Measurements from ENCODE around the gene CHRNA4. TPM values are rescaled to one million over a fixed set of nuclear protein-coding genes. Genes with fewer than 3 reads are reported as not detected.

The CHRNA4 gene
- total RNA-seq, 3 donors from 2014 or later, result not detected

DNA sequence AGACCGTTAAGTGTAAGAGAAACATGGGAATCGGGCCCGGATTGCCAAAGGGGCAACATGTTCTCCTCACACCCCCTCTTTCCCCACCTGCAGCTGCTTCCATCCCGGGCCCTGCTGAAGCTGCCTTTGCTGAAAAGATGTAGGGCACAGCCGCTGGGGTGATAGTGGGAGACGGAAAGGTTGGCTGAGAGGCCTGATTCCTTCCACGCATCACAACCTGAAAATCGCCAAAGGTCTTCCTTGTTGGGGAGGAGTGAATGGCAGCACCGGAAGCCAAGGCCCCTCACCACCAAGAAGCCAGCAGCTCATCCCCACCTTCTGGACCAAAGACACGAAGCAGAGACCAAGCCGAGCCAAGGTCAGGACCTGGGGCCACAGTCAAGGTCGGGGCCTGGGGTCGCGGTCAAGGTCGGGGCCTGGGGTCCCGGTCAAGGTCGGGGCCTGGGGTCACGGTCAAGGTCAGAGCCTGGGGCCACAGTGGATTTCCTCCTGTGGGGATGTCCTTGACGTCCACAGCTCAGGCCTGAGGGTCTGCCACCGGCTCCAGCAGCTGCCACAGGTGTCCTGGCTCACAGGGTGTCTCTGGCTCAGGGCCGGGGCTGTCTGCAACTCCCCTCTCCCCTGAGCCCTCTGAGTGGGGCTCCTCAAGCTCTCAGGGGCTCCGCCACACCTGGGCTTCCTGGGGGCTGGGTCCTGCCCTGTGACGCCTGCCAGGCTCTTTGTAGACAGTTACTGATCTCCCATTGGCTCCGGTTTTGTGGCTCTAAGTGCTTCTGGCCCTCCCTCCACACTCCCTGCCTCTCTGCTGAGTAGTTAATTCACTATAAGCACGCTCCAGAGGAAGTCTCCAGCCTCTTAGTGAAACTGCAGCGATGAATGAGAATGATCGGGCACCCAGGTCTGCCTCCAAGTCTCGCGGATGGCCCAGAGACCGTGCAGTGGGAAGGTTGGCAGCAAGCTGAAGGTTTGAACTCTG, 5.5 kb upstream of the CHRNA4 start:
- Histone ChIP-seq H3K4me1 (no peaks in the 10 kb centered on the region), H3K4me3 (no peak overlapping the region), H3K27me3 (peaks cover 0 to 82% of the 10 kb centered on the region in 2 donors), H3K36me3 (no peaks in the 10 kb centered on the region), H3K27ac (no peak overlapping the region), H3K9me3 (no peaks in the 10 kb centered on the region)
- intact Hi-C loops (cut with DNase I; ENCODE audit: low total_unique reads), result no loop called here
- TF ChIP-seq, protein P1, sequence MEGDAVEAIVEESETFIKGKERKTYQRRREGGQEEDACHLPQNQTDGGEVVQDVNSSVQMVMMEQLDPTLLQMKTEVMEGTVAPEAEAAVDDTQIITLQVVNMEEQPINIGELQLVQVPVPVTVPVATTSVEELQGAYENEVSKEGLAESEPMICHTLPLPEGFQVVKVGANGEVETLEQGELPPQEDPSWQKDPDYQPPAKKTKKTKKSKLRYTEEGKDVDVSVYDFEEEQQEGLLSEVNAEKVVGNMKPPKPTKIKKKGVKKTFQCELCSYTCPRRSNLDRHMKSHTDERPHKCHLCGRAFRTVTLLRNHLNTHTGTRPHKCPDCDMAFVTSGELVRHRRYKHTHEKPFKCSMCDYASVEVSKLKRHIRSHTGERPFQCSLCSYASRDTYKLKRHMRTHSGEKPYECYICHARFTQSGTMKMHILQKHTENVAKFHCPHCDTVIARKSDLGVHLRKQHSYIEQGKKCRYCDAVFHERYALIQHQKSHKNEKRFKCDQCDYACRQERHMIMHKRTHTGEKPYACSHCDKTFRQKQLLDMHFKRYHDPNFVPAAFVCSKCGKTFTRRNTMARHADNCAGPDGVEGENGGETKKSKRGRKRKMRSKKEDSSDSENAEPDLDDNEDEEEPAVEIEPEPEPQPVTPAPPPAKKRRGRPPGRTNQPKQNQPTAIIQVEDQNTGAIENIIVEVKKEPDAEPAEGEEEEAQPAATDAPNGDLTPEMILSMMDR (IDR thresholded peaks at IDR 0.05), result no peak
- TF ChIP-seq POLR2A (IDR thresholded peaks at IDR 0.05) (no peak), POLR2AphosphoS5 (IDR thresholded peaks at IDR 0.05) (no peak)
- no peak for DNase-seq (ENCODE audit: low spot score in 2 of 2)

DNA sequence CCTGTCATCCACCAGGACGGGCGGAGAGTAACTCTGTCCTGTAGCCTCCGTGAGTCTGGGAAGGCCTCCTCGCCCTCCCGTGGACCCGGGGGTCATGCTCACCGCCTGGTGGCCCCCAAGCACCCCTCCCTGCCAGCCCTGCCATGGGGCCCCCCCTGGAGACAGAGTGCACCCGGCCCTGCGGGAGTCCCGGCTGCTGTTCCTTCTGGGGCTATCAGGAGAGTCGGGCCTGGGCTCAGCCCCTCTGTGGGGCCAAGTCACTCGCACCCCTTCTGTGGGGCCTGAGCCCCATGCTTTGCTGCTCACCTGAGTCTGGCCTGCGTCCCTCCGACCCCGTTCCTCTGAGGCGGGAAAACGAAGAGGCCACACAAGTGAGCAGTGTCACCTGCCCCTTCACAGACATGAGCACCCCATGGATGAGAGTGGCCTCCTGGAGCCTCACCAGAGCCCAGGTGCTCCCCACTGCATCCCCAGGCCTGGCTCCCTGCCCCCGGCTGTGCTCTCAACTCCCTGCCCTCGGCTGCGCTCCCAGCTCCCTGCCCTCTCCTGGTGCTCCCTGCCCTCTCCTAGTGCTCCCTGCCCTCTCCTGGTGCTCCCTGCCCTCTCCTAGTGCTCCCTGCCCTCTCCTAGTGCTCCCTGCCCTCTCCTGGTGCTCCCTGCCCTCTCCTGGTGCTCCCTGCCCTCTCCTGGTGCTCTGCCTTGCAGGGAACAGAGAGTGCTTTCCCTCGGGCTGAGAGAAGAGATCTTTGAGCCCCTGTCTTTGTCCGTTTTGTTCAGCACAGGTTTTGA, 4.6 kb upstream of the CHRNA4 start:
- H3K4me1 ChIP-seq, result no peaks in the 10 kb centered on the region
- no peak for TF ChIP-seq POLR2A (IDR thresholded peaks at IDR 0.05)
- TF ChIP-seq POLR2AphosphoS5 (IDR thresholded peaks at IDR 0.05), result no peak
- TF ChIP-seq, protein P1 (IDR thresholded peaks at IDR 0.05), result no peak
- no peak overlapping the region for H3K27ac ChIP-seq
- no peak for DNase-seq (ENCODE audit: low spot score in 2 of 2)
- H3K9me3 ChIP-seq, result no peaks in the 10 kb centered on the region
- H3K27me3 ChIP-seq, result peaks cover 2 to 81% of the 10 kb centered on the region in 2 donors
- no peak overlapping the region for H3K4me3 ChIP-seq
- H3K36me3 ChIP-seq, result no peaks in the 10 kb centered on the region
- intact Hi-C loops (cut with DNase I; ENCODE audit: low total_unique reads), result no loop called here

DNA sequence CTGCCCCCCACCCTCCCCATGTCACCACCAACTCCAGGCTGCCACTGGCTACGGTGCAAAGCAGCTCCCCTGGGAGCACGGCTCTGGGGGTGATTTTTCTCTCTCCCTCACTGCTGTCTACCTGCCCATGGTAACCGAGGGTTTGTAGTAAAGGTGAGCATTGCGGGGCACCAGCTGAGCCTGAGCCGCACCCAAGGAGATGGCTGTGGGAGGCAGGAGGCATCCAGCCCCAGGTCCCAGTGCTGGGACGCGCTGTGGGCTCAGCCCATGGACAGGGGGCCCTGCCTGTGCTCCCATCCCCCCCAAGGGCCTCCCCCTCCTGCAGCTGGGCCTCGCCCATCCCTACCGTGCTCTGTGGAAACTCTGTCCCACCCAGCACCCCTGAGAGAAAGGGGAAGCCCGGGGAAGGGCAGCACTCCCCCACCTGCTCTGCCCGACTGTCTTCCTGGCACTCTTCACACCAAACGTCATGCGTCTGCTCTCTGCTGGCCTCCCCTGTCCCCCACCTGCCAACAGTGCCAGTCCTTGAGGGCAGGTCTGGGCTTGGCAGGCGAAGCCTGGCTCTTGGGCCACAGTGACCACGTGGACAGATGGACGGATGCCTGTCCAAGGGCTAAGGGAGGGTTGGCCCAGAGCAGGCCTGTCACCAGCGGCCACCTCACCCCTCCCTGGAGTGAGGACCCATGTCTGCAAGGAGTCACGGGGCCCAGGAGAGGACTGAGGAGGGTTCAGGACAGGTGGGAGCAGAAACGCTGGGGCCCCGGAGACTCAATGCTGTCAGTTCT, 3.8 kb upstream of the CHRNA4 start:
- Histone ChIP-seq H3K9me3 (no peaks in the 10 kb centered on the region), H3K27me3 (peaks cover 10 to 81% of the 10 kb centered on the region in 2 donors)

DNA sequence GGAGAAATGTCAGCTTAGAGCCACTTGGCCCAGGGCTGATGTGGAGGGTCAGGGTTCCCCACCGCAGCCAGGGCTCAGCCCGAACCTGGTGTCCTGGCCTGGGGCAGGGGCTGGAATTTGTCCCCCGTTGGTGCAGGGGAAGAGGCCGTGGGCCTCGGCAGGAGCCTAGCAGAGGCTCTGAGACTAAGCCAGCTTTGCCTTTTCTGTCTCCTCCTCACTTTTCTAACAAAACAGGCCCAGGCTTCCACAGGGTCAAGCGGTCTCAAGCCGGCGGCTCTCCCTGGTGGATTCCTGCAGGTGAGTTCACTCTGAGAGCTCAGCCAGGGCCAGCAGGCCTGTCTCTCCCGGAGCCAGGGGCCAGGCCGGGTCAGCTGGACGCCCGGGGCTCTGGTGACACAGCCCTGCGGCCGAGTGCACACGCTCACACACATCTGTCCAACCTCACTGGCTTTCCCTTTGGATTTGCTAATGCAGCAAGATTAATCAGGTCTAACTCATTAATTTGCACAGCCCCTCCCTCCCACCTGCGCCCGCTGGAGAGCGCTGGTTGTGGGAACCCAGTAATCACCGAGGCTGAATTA, 2.9 kb upstream of the CHRNA4 start:
- intact Hi-C loops (cut with DNase I; ENCODE audit: low total_unique reads), result no loop called here
- peaks cover 12 to 84% of the 10 kb centered on the region in 2 donors for H3K27me3 ChIP-seq

More for the DNA sequence above, 3.8 kb upstream of the CHRNA4 start:
- Histone ChIP-seq H3K4me1 (no peaks in the 10 kb centered on the region), H3K36me3 (no peaks in the 10 kb centered on the region), H3K27ac (no peak overlapping the region), H3K4me3 (no peak overlapping the region)
- DNase-seq (ENCODE audit: low spot score in 2 of 2), result no peak
- intact Hi-C loops (cut with DNase I; ENCODE audit: low total_unique reads), result no loop called here
- TF ChIP-seq POLR2A (IDR thresholded peaks at IDR 0.05), result no peak
- TF ChIP-seq POLR2AphosphoS5 (IDR thresholded peaks at IDR 0.05), result no peak
- TF ChIP-seq, protein P1 (IDR thresholded peaks at IDR 0.05), result no peak

More for the DNA sequence above, 2.9 kb upstream of the CHRNA4 start:
- TF ChIP-seq POLR2A (IDR thresholded peaks at IDR 0.05) (no peak), POLR2AphosphoS5 (IDR thresholded peaks at IDR 0.05) (no peak)
- TF ChIP-seq, protein P1 (IDR thresholded peaks at IDR 0.05), result no peak
- H3K9me3 ChIP-seq, result no peaks in the 10 kb centered on the region
- no peak overlapping the region for H3K4me3 ChIP-seq
- no peak overlapping the region for H3K27ac ChIP-seq
- no peaks in the 10 kb centered on the region for H3K4me1 ChIP-seq
- no peaks in the 10 kb centered on the region for H3K36me3 ChIP-seq
- DNase-seq (ENCODE audit: low spot score in 2 of 2), result no peak
